IPS DF 4.7 (cell line): ENCODE results near the gene TDP1.

Source experiments
- DNase-seq: peaks from one replicate; pipeline ENCODE4 v3.0.0-alpha.2; 2013; ENCODE audit warnings: low spot score; ENCODE audit errors: extremely low read depth

Gene TDP1

GRCh38 chr14:89941830-89942377 lies 13.8 kb upstream of the TDP1 start:
- no peak for DNase-seq

GRCh38 chr14:89947344-89947743 lies 8.4 kb upstream of the TDP1 start:
- no peak for DNase-seq

DNA sequence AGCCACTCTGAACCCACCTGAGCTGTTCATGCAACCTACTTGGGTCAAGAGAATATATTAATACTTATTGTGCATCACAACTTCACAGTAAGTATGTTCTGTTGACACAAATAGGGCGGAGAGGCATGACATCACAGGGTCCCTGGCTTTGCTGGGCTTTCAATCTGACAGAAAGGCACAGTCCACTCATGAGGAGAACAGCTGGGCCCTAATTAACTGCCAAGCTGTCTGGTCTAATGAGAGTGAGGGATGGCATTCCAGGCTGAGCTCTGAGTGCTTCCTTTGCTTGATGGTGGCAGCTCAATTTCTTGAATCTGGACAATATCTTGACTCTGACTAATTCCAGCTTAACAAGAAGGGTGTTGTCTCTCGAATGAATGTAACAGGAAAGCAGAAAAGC lies 3.2 kb upstream of the TDP1 start:
- DNase-seq = no peak

DNA sequence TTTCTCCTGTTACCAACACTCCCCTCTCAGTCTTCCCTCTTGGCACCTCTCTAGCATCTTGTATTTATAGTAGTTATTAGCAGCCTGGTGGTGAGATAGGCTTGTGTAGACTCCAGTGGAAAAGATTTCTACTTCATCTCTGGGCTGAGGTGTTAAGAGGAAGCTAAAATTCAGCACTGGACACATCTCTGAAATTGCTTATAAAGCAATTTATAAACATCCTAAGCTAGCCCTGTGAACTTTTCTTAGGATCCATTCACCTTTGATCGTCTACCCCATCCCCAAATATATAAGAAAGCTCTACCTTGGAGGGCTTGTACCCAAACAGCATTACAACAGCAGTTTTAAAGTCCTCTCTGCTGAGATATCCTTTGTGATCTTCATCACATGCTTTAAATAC lies 2.1 kb upstream of the TDP1 start:
- no peak for DNase-seq

DNA sequence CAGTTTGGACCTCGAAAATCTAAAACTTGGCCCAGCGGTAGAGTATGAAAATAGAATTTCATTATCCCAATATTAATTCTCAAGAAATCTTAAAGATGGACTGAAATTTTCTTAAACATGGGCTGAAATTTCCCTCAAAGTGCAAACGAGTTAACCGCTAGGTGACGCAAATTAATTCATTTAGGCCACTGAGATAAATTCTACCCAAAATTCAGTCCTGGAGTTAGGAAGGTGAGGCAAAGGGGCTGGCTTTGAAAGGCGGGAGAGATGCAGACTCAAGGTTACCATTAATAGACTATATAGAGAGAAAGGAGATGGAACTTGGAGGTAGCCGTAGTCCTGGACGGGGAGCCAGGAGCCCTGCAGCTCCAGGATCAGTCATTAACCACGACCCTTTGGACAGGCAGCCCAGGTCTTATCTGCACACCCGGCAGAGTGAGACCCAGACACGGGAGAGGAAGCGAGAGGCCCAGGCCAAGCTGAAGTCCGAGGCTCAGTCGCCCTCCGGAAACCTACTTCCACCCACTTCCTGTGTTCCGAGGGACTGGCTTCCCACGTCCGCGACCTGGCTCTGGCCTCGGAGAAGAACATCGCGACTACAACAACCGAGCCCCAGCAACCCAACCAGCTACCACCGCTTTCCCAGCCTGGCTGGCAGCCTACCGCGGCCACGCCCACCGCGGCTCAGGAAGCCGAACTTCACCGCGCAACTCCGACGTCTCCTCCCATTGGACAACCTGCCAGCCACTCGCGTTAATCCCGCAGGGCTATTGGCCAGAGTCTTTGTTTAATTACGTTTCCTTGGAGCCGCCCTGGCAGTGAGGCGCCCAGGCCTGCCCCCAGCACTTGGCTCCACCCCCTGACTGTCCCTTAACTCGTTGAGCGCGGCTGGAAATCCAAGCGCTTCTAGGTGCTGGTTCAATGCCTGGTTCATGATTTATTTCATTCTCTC lies 1.4 kb upstream of the TDP1 start, which contains the start of gene EFCAB11:
TSS of gene EFCAB11 (minus strand) at position 661 of the 952 bp plus-strand sequence. CDS start at position 591, 70 bp downstream.
- peak; percentile 97 for DNase-seq

GRCh38 chr14:89955022-89955744 lies 544 bp upstream of the TDP1 start:
- no peak for DNase-seq

GRCh38 chr14:89956661-89957009 lies 908 bp downstream of the TDP1 start:
- no peak for DNase-seq

DNA sequence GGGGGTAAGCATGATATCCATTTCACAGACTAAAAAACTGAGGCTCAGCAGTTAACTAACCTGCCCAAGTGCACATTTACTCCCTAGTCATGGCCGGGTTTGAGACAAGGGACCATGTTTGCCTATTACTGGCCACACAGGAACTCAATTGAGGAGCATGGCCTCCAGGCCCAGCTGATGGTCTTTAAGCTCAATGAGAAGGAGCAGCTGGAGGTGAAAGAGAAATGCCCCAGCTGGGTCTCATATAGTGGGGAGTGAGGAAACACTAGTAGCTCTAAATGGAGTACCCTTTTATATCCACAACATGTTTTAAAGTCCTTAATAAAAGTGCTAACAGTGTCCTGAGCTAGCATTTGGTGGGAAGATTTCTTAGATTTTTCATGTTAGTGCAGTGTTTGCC lies 1.6 kb downstream of the TDP1 start:
- no peak for DNase-seq

DNA sequence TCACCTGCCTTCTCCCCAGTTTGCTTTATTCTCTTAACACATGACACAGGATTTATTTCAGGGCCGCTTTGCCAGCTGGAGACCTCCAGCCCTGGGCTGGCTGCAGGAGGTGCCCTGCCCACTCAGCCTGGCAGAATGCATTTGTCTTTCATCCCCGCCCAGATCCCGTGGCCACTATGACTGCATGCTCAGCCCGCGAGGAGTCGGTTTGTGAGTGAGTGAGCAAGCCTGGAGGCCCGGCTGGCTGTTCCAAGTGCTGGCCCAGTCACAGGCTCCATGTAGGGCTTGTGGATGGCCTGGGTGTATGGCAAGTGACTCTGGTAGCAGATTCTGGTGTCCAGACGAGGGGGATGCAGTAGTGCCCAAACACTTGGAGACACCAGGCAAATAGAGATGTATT lies 2.1 kb downstream of the TDP1 start:
- DNase-seq = no peak

GRCh38 chr14:89958966-89959365 lies 3.2 kb downstream of the TDP1 start:
- no peak for DNase-seq

GRCh38 chr14:89959853-89960445 lies 4.2 kb downstream of the TDP1 start:
- DNase-seq = no peak

- no peak for DNase-seq
These were observed 5.2 kb downstream of the TDP1 start for GRCh38 chr14:89960914-89961313.

- DNase-seq = no peak
These were observed 7.7 kb downstream of the TDP1 start for GRCh38 chr14:89963288-89963978.

- no peak for DNase-seq
These were observed 10.1 kb downstream of the TDP1 start for GRCh38 chr14:89965839-89966238.

DNA sequence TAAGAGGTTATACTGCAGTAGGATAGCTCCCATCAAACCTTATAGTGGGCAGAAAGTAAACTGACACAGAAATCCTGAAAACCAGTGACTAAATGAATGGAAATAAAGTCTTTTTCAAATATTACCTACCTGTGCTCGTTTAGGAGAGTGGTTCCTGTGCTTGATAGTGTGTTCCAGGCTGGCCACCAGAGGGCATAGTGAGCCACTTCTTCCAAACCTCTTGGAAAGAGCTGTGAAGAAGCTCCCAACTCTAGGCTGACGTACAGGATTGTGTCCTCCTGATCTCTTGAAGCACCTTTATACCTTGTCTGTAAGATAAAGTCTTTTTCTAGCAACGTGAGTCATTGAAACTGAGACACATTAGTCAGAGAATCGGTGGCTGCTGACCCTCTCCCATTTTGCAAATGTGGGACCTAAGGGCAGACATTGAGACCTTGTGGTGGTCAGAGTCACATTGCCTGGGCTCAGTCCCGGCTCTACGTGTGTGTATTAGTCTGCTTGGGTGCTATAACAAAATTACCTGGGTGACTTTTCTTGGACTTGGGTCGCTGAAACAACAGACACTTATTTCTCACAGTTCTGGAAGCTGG lies 17.6 kb downstream of the TDP1 start:
- DNase-seq = no peak

DNA sequence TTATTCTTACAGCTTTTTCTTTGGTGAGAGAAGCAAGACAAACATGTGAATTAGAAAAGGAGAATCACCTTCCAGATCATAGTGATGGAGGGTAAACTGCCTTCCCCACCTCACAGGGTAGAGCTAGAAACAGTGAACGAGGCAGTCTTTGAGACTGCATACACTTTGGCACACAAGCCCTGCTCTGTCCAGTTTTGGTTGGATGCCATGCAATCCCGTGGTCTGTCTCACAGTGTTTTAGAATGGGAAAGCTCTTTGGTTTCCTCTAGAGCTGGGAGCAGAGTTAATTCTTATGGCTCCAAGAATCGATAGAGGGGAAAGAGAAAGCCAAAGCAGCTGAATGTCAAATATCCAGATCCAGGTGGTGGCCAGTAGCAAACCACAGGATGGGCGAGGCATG lies 21.9 kb downstream of the TDP1 start:
- no peak for DNase-seq

- DNase-seq = no peak
These were observed 22.9 kb downstream of the TDP1 start for GRCh38 chr14:89978656-89979055.

- DNase-seq = no peak
These were observed 27.6 kb downstream of the TDP1 start for GRCh38 chr14:89983375-89983774.

DNA sequence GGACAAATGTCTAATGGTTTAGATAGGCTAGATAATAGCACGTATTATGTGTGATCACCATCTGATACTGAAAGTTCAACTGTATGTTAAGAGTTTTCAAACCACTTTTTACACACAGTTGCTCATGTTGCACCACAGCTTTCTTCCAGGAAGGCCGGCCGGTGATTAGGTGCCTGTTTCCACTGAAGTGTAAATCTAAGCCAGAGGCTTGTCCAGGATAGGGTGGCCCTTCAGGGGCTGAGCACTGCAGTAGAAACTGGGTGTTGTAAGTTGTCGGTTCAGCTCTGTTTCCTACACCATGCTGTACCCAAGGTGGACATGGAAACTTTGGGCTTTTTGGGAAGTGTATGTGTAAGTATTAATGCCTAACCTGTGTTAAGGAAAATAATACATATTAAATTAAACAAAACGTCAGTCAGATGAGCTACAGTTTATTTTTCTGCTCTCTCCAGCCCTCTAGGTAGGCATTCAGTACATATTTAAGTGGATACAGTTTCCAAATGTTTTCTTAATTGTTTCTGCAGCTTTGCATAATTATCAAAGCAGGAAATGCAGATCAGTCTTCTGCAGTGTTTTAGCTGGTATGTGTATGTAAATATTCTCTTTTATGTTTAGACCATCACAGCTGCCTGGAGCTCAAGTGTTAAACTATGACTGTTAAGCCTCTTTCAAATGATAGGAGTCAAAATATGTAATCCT lies 30.9 kb downstream of the TDP1 start:
- DNase-seq = no peak

DNA sequence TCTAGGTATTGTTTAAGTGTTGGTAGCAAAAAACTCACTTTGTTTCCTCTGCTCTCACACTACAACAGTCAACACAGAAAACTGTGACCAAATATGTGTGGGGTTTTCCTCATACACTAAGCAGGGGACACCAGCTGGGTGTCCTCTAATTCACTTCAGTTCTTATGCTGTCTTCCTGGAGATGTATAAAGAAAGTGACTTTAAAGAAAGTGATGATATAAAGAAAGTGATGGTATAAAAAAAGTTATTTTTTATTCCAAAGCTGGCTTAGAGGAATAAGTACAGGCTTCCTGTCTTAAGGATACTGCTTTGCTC lies 31.4 kb downstream of the TDP1 start:
- no peak for DNase-seq
